ENCODE results near the gene ZNHIT2.
A peak's percentile ranks its signal among the peaks of the same experiment; 100 is the strongest.

ZNHIT2 gene

DNA sequence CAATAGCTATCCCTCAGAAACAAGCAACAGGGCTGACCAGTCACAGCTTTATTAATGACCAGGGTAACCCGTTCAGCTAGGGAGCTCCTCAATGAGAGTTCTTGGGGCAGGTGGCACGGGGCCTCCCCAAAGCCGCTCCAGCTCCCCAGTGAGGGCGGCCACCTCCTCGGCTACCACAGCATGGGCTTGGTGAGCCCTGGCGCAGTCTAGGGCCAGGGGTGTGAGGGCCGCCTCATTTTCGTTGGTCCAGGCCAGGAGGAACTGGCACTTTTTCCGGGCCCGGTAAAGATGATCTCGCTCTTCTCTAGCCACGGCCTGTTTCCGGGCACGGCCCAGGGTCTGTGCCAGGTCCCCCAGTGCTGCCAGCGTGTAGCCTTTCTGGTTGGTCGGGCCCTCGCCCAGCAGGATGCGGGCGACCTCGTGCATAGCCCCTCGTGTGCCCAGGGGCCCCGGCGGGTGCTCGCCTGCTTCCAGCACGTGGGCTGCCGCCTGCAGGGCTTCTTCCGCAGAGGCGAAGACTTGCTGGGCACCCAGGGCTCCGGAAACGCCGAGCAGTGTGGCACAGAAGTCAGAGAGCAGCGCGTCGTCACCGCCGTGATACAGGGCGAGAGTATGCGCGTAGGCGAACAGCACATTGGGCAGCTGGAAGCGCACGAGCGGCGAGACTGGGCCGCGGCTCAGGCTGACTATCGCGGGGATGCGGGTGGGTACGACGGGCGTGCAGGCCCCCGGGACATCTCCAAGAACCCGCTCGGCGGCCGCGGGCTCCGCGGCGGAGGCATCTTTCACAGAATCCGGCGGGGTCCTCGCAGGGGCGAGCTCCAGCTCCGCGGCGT is 913 bp downstream of the ZNHIT2 start:
- TF ChIP-seq, protein P1, sequence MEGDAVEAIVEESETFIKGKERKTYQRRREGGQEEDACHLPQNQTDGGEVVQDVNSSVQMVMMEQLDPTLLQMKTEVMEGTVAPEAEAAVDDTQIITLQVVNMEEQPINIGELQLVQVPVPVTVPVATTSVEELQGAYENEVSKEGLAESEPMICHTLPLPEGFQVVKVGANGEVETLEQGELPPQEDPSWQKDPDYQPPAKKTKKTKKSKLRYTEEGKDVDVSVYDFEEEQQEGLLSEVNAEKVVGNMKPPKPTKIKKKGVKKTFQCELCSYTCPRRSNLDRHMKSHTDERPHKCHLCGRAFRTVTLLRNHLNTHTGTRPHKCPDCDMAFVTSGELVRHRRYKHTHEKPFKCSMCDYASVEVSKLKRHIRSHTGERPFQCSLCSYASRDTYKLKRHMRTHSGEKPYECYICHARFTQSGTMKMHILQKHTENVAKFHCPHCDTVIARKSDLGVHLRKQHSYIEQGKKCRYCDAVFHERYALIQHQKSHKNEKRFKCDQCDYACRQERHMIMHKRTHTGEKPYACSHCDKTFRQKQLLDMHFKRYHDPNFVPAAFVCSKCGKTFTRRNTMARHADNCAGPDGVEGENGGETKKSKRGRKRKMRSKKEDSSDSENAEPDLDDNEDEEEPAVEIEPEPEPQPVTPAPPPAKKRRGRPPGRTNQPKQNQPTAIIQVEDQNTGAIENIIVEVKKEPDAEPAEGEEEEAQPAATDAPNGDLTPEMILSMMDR (IDR thresholded peaks at IDR 0.05; ENCODE audit: borderline replicate concordance, extremely low read depth, low read length, poor library complexity, severe bottlenecking), result no peak
- TF ChIP-seq EZH2 (IDR thresholded peaks at IDR 0.05; ENCODE audit: borderline replicate concordance, low read depth, low read length, severe bottlenecking), result no peak
- Histone ChIP-seq H3K79me2 (ENCODE audit: insufficient read depth, low read length) (peaks cover 66% of the 10 kb centered on the region), H3K9ac (ENCODE audit: low read depth, low read length) (peak overlapping the region; percentile 91), H2AFZ (ENCODE audit: low read depth, low read length) (peak overlapping the region; percentile 80; the same call in 1 of the 2 replicates), H3K36me3 (ENCODE audit: insufficient read depth, low read length) (peaks cover 54% of the 10 kb centered on the region), H4K20me1 (ENCODE audit: insufficient read depth, low read length) (peaks cover 24% of the 10 kb centered on the region; the same call in 1 of the 2 replicates), H3K9me3 (ENCODE audit: insufficient read depth, low read length, severe bottlenecking) (no peaks in the 10 kb centered on the region), H3K27ac (ENCODE audit: low read length) (peak overlapping the region; percentile 91), H3K4me1 (ENCODE audit: insufficient read depth, low read length) (peaks cover 76% of the 10 kb centered on the region), H3K4me2 (ENCODE audit: insufficient read depth, low read length) (peak overlapping the region; percentile 98), H3K4me3 (ENCODE audit: low read depth in 1 of 2, low read length in 2 of 2) (peak overlapping the region; percentile 91 to 99), H3K27me3 (ENCODE audit: insufficient read depth, low read length, poor library complexity) (no peaks in the 10 kb centered on the region)
- ATAC-seq (ENCODE audit: insufficient read depth, low read depth), result peak; percentile 8
- peak; percentile 62 for DNase-seq

DNA sequence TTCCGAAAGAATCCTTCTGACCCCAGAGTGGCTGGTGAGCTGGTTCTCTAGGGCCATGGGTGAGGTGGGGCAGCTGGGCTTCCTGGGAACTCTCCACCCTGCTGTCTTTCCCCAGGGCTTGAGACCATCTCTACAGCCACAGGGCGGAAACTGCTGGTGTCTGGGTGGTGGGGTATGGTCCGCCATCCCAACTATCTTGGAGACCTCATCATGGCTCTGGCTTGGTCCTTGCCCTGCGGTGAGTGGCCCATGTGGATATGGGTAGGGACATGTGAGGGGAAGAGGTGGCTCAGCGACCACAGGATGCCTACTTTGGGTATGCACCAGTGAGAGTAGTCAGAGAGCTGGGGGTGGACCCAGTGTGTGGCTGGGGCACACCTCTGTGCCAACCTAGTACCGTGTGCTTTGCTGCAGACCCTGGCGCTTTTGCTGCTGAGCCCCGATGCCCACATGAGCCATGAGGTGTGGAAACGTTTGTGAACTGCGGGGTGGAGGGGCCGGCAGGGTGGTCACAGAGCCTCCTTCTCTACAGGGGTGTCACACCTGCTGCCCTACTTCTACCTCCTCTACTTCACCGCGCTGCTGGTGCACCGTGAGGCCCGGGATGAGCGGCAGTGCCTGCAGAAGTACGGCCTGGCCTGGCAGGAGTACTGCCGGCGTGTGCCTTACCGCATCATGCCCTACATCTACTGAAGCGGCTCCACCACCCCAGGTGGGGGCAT is 2.0 kb downstream of the ZNHIT2 start:
- TF ChIP-seq, protein P1 (IDR thresholded peaks at IDR 0.05; ENCODE audit: borderline replicate concordance, extremely low read depth, low read length, poor library complexity, severe bottlenecking), result no peak
- no peak for TF ChIP-seq EZH2 (IDR thresholded peaks at IDR 0.05; ENCODE audit: borderline replicate concordance, low read depth, low read length, severe bottlenecking)
- Histone ChIP-seq H3K9me3 (ENCODE audit: insufficient read depth, low read length, severe bottlenecking) (no peaks in the 10 kb centered on the region), H3K9ac (ENCODE audit: low read depth, low read length) (no peak overlapping the region; the same call in 1 of the 2 replicates), H4K20me1 (ENCODE audit: insufficient read depth, low read length) (peaks cover 24% of the 10 kb centered on the region), H3K27me3 (ENCODE audit: insufficient read depth, low read length, poor library complexity) (no peaks in the 10 kb centered on the region), H3K79me2 (ENCODE audit: insufficient read depth, low read length) (peaks cover 55% of the 10 kb centered on the region), H3K4me3 (ENCODE audit: low read depth in 1 of 2, low read length in 2 of 2) (peak overlapping the region in 1 of 2 experiments; percentile 99; a peak in 2 of 4 replicates), H3K27ac (ENCODE audit: low read length) (peak overlapping the region; percentile 2; the same call in 1 of the 2 replicates), H3K4me1 (ENCODE audit: insufficient read depth, low read length) (peaks cover 77% of the 10 kb centered on the region), H3K36me3 (ENCODE audit: insufficient read depth, low read length) (peaks cover 53% of the 10 kb centered on the region), H2AFZ (ENCODE audit: low read depth, low read length) (no peak overlapping the region), H3K4me2 (ENCODE audit: insufficient read depth, low read length) (peak overlapping the region; percentile 98)
- ATAC-seq (ENCODE audit: insufficient read depth, low read depth) (no peak), DNase-seq (no peak)

DNA sequence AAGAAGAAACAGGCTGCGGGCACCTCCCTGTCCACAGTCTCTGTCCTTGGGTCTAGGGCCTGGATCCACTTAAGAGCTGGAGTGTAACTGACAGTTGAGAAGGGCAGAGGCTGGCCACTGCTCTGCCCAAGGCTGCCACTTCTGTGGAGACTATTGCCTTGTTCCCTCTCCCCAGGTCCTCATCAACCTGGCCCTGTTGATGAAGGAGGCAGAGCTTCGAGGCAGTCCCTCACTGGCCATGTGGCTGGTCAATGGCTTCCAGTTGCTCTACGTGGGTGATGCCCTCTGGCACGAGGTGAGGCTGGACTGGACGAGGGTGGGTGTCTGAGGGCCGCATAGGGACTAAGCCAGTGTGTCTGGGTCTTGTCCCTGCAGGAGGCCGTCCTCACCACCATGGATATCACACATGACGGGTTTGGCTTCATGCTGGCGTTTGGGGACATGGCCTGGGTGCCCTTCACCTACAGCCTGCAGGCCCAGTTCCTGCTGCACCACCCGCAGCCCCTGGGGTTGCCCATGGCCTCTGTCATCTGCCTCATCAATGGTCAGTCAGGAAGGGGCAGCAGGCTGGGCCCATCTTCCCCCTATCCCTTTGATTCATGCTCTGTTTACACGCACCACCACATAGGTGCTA is 2.8 kb downstream of the ZNHIT2 start:
- TF ChIP-seq, protein P1 (IDR thresholded peaks at IDR 0.05; ENCODE audit: borderline replicate concordance, extremely low read depth, low read length, poor library complexity, severe bottlenecking), result no peak
- no peak for TF ChIP-seq EZH2 (IDR thresholded peaks at IDR 0.05; ENCODE audit: borderline replicate concordance, low read depth, low read length, severe bottlenecking)
- peaks cover 46% of the 10 kb centered on the region for H3K79me2 ChIP-seq (ENCODE audit: insufficient read depth, low read length)
- H3K4me3 ChIP-seq (ENCODE audit: low read depth in 1 of 2, low read length in 2 of 2), result no peak overlapping the region
- ATAC-seq (ENCODE audit: insufficient read depth, low read depth), result no peak
- no peak overlapping the region for H3K9ac ChIP-seq (ENCODE audit: low read depth, low read length)
- H3K36me3 ChIP-seq (ENCODE audit: insufficient read depth, low read length), result peaks cover 51% of the 10 kb centered on the region
- H3K27ac ChIP-seq (ENCODE audit: low read length), result no peak overlapping the region
- no peak for DNase-seq
- no peak overlapping the region for H2AFZ ChIP-seq (ENCODE audit: low read depth, low read length)
- peaks cover 74% of the 10 kb centered on the region for H3K4me1 ChIP-seq (ENCODE audit: insufficient read depth, low read length)
- peaks cover 23% of the 10 kb centered on the region for H4K20me1 ChIP-seq (ENCODE audit: insufficient read depth, low read length)
- no peaks in the 10 kb centered on the region for H3K9me3 ChIP-seq (ENCODE audit: insufficient read depth, low read length, severe bottlenecking)
- H3K4me2 ChIP-seq (ENCODE audit: insufficient read depth, low read length), result 0 out of 2 replicates have a peak overlapping the region, but pooled peaks have one; percentile 98
- no peaks in the 10 kb centered on the region for H3K27me3 ChIP-seq (ENCODE audit: insufficient read depth, low read length, poor library complexity)

All from DND-41 (cell line).